Naive B cell (primary cell): ENCODE results near the gene ARHGAP23. TPM values are rescaled to one million over a fixed set of nuclear protein-coding genes. Genes with fewer than 3 reads are reported as not detected.

Source experiments
- ATAC-seq, 2 donors: fragments of 150-1000 bp; cut with Tn5 transposase; 2 replicates each; pipeline ENCODE4 v1.10.0; 2021; ENCODE audit warnings: low read depth in 2 of 2, mild to moderate bottlenecking in 2 of 2, moderate library complexity in 2 of 2
- DNase-seq: peaks from one replicate; pipeline ENCODE4 v3.0.0; 2022
- H3K27ac Mint-ChIP-seq, 6 donors: one replicate each; pipeline ENCODE4 v1.8.0; 2020 to 2022; ENCODE audit warnings: mild to moderate bottlenecking in 6 of 6, mixed read lengths in 6 of 6, moderate library complexity in 5 of 6, inconsistent platforms in 2 of 6
- H3K27me3 Mint-ChIP-seq, 3 donors: one replicate each; pipeline ENCODE4 v1.8.0; 2021 to 2022; ENCODE audit warnings: mixed read lengths in 3 of 3, mild to moderate bottlenecking in 1 of 3
- H3K36me3 Mint-ChIP-seq, 2 donors: one replicate each; pipeline ENCODE4 v1.8.0; 2020 to 2022; ENCODE audit warnings: mixed read lengths in 2 of 2, inconsistent platforms in 1 of 2, mild to moderate bottlenecking in 1 of 2
- H3K4me1 Mint-ChIP-seq, 3 donors: one replicate each; pipeline ENCODE4 v1.8.0; 2020 to 2022; ENCODE audit warnings: mixed read lengths in 3 of 3, inconsistent platforms in 1 of 3, mild to moderate bottlenecking in 1 of 3, moderate library complexity in 1 of 3
- H3K4me3 Mint-ChIP-seq, 8 donors: one replicate each; pipeline ENCODE4 v1.8.0; 2020 to 2022; ENCODE audit warnings: mild to moderate bottlenecking in 8 of 8, mixed read lengths in 8 of 8, moderate library complexity in 8 of 8, inconsistent platforms in 2 of 8
- H3K9me3 Mint-ChIP-seq, 7 donors: one replicate each; pipeline ENCODE4 v1.8.0; 2020 to 2022; ENCODE audit warnings: mixed read lengths in 7 of 7, mild to moderate bottlenecking in 5 of 7, inconsistent platforms in 2 of 7, moderate library complexity in 1 of 7
- polyA plus RNA-seq, 6 donors: library from polyadenylated mRNA; unstranded; fragments of 300-500 nt; fragmentation: Illumina TruSeq; gene quantifications; one replicate each; pipeline ENCODE4 v1.2.3, GENCODE V29; 2021; ENCODE audit warnings: low read depth in 6 of 6

The ARHGAP23 gene
- polyA plus RNA-seq, 6 donors from 2014 or later, result not detected

DNA sequence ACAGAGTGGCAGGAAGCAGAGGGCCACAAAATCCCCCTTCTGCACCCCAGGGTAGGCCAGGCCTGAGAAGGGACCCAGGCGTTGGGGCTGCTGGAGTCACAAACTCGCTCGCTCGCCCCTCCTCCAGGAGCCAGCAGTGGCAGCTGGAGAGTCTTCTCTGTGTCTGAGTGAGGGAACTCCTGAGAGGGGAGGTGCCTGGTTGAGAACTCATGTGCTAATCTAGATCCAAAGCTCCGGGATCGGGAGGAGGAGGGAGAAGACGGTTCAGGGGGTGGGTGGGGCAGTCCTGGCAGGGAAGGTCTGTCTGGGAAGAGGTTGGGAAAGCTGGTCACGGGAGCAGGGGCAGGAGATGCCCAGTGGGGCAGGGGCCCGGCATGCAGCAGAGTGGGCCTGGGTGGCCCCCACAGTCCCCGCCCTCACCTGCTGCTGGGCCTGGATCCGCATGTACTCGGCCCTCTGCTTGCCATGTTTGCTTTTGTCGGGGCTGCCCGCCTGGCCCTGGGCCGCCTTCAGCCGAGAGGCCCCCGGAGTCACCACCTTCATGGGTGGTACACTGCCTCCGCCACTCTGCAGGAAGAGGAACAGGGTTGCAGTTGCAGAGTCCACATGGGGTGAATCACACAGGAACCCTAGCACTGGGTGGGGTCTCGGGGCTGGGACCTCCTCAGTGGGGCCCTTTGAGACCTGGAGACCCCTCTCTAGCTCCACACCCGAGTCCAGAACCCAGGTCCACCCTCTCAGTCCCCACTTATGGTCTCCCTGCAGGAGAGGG, 115.3 kb downstream of the ARHGAP23 start:
- no peak for ATAC-seq
- H3K4me3 Mint-ChIP-seq, result no peak overlapping the region
- H3K9me3 Mint-ChIP-seq, result no peaks in the 10 kb centered on the region
- H3K27me3 Mint-ChIP-seq, result peaks cover 16 to 66% (median 50%) of the 10 kb centered on the region in 3 donors
- H3K36me3 Mint-ChIP-seq, result no peaks in the 10 kb centered on the region
- no peak for DNase-seq
- H3K4me1 Mint-ChIP-seq, result peaks cover 0 to 5% (median 0%) of the 10 kb centered on the region in 3 donors
- H3K27ac Mint-ChIP-seq, result no peak overlapping the region

DNA sequence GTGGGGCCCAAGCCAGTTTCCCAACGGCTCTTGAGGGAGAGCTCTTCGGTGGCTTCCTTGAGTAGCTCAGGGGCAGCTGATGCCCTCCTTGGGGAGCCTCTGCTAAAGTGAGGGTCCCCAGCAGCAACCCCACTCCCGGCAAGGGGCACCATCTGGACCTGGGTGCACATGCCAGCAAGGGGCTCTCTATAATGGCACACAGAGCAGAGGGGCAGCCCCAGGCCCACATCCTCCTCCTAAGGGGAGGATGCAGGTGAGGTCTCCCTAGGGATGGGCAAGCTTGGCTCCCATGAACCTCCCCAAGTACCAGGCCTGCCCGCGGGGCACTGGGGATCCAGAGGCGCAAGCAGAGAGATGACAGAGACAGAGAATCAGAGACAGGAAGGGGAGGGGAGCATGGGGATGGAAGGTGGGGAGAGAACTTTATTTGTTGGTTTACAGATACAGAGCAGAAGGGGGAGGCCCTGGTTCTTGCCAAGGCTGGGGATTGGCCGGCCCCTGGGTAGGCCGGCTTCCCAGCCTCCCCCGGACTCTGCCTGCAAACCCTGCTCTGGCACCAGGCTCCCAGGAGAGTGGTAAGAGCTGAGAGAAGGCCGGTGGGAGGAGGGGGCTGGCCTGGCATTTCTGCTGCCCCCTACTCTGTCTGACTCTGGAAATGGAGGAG, 116.0 kb downstream of the ARHGAP23 start:
- H3K36me3 Mint-ChIP-seq, result no peaks in the 10 kb centered on the region
- H3K4me3 Mint-ChIP-seq, result no peak overlapping the region
- H3K4me1 Mint-ChIP-seq, result peaks cover 0 to 5% (median 0%) of the 10 kb centered on the region in 3 donors
- H3K27ac Mint-ChIP-seq, result peak overlapping the region in 1 of 6 donors; percentile 91
- H3K9me3 Mint-ChIP-seq, result no peaks in the 10 kb centered on the region
- peaks cover 14 to 64% (median 52%) of the 10 kb centered on the region in 3 donors for H3K27me3 Mint-ChIP-seq
- ATAC-seq, result no peak
- no peak for DNase-seq

DNA sequence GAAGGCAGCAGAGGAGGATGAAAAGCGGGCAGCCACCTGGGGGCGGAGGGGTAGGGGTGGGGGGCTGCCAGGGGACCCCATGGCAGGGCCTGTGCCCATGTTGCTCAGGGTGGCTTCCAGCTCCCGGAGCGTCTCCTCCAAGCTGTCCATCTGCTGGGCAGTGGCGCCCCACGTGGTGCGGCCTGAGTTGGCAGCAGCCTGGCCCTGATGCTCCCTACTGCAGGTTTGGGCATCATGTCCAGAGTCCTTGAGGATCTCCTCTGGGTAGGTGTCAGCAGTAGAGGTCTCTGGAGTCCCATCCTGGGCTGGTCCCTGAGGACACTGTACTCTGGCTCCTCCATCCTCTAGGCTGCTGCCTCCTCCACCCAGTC, 116.6 kb downstream of the ARHGAP23 start:
- H3K27ac Mint-ChIP-seq, result no peak overlapping the region
- no peaks in the 10 kb centered on the region for H3K9me3 Mint-ChIP-seq
- DNase-seq (no peak), ATAC-seq (no peak)
- peaks cover 0 to 5% (median 0%) of the 10 kb centered on the region in 3 donors for H3K4me1 Mint-ChIP-seq
- no peak overlapping the region for H3K4me3 Mint-ChIP-seq
- peaks cover 14 to 64% (median 57%) of the 10 kb centered on the region in 3 donors for H3K27me3 Mint-ChIP-seq
- H3K36me3 Mint-ChIP-seq, result no peaks in the 10 kb centered on the region

DNA sequence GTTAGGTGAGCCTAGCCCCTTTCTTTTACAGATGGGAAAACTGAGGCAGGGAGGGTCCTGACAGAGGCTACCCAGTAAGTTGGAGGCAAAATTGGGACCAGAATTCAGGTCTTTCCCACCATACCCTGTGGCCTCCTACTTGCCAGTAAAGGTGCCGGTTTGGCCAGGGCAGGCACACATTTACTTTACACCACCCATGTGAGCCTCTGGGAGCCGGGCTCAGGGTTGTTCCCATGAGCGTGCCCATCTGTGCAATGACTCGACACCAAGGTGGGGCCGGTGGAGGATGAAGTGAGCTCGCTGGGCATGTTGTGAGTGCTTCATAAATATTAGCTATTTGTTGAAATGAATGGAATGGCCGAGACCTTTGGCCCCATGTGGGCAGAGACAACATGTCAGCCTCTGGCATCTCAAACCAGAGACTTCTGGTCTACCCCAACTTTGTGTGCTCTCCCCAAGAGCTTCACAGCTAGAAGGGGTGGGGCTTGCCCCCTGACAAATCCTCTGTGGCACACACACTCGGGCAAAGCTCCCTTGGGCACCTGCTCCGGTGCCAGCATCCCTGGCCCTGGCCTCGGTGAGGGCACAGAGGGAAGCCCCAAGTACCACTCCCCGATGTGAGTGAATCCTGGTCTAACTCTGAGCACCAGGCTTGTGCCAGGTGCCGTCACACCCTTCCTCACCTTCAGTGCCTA, 117.4 kb downstream of the ARHGAP23 start:
- Mint-ChIP-seq H3K27me3 (peaks cover 17 to 66% (median 50%) of the 10 kb centered on the region in 3 donors), H3K4me3 (no peak overlapping the region), H3K36me3 (no peaks in the 10 kb centered on the region), H3K9me3 (no peaks in the 10 kb centered on the region), H3K27ac (no peak overlapping the region), H3K4me1 (peaks cover 0 to 5% (median 0%) of the 10 kb centered on the region in 3 donors)
- ATAC-seq, result no peak
- no peak for DNase-seq

DNA sequence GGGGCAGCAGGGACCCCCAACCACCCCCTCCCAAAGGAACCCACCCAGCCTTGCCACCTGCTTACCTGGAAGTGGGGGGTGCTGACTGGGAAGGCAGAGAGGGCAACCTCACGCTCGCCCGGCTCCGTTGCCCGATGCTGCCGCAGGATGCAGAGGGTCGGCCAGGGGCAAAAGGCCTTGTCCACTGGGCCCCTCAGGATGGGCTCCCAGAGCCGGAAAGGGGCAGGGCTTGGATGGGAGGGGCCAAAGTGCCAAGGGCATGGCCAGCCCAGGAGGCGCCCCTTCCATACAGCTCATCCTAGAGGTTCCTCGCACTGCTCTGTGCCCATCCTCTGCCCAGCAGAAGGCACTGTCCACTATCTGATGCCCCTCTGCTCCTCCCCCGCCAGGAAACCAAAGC, 118.1 kb downstream of the ARHGAP23 start:
- H3K9me3 Mint-ChIP-seq, result no peaks in the 10 kb centered on the region
- peak overlapping the region in 1 of 8 donors; percentile 42 for H3K4me3 Mint-ChIP-seq
- ATAC-seq (no peak), DNase-seq (no peak)
- no peak overlapping the region for H3K27ac Mint-ChIP-seq
- H3K36me3 Mint-ChIP-seq, result no peaks in the 10 kb centered on the region
- H3K27me3 Mint-ChIP-seq, result peaks cover 20 to 59% (median 48%) of the 10 kb centered on the region in 3 donors
- peaks cover 0 to 5% (median 0%) of the 10 kb centered on the region in 3 donors for H3K4me1 Mint-ChIP-seq

DNA sequence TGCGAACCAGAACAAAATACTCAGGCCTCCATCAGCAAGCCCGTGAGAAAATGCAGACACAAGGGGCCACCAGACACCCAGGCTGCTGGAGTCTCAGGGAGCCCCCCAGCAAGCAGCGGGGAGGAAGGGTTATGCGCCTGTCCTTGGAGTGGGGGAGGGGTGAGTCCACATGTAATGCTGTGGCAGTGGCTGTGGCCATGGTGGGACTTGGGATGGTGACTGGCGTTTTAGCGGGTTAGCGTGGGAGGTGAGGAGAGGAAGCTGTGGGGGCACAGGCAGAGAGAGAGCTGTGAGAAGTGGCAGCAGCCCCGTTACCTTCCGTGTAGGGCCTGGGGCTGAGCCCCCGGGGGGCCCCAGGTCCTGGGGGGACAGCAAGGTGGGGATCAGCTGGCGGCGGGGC, 119.2 kb downstream of the ARHGAP23 start:
- H3K4me1 Mint-ChIP-seq, result peaks cover 0 to 5% (median 0%) of the 10 kb centered on the region in 3 donors
- no peaks in the 10 kb centered on the region for H3K36me3 Mint-ChIP-seq
- H3K27ac Mint-ChIP-seq, result no peak overlapping the region
- no peak for ATAC-seq
- H3K27me3 Mint-ChIP-seq, result peaks cover 23 to 52% (median 48%) of the 10 kb centered on the region in 3 donors
- no peaks in the 10 kb centered on the region for H3K9me3 Mint-ChIP-seq
- no peak for DNase-seq
- H3K4me3 Mint-ChIP-seq, result no peak overlapping the region

DNA sequence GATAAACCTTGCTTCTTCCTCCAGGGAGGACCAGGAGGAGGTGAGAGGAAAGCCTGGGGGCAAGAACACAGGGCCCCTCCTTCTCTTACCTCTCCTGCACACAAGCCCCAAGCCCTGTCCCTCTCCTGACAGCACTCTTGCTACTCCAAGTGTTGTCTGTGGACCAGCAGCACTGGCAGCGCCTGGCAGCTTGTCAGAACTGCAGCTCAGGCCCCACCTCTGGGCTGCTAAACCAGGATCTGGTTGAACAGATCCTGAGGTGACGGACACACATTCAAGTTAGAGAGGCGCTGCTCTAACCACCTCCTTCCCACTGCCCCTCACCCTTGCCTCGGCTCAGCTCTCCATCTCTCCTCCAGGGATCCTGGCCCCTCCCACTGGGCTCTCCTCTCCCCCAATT, 121.0 kb downstream of the ARHGAP23 start:
- H3K36me3 Mint-ChIP-seq, result no peaks in the 10 kb centered on the region
- H3K9me3 Mint-ChIP-seq, result no peaks in the 10 kb centered on the region
- no peak overlapping the region for H3K27ac Mint-ChIP-seq
- H3K4me3 Mint-ChIP-seq, result no peak overlapping the region
- peaks cover 18 to 56% (median 36%) of the 10 kb centered on the region in 3 donors for H3K27me3 Mint-ChIP-seq
- peaks cover 0 to 3% (median 0%) of the 10 kb centered on the region in 3 donors for H3K4me1 Mint-ChIP-seq
- ATAC-seq (no peak), DNase-seq (no peak)

DNA sequence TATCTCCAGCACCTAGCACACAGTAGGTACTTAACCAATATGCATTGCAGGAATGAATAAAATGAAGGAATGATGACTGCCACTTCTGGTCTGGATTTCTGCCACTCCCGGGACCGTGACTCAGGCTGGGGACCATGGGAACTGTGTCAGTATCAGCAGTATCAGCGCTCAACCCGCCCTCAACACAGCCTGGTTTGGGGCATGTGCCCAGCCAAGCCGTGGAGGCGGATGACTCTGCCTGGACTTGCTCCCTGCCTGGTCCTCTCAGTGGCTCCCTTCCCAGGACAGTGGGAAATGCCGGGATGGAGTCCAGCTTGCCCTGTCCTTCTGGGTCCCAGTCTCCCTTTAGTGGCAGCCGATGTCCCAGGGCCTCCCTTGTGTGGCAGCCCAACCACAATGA, 122.4 kb downstream of the ARHGAP23 start:
- H3K9me3 Mint-ChIP-seq, result no peaks in the 10 kb centered on the region
- no peaks in the 10 kb centered on the region for H3K36me3 Mint-ChIP-seq
- peaks cover 30 to 56% (median 36%) of the 10 kb centered on the region in 3 donors for H3K27me3 Mint-ChIP-seq
- no peaks in the 10 kb centered on the region for H3K4me1 Mint-ChIP-seq
- ATAC-seq (no peak), DNase-seq (no peak)
- H3K4me3 Mint-ChIP-seq, result no peak overlapping the region
- no peak overlapping the region for H3K27ac Mint-ChIP-seq

DNA sequence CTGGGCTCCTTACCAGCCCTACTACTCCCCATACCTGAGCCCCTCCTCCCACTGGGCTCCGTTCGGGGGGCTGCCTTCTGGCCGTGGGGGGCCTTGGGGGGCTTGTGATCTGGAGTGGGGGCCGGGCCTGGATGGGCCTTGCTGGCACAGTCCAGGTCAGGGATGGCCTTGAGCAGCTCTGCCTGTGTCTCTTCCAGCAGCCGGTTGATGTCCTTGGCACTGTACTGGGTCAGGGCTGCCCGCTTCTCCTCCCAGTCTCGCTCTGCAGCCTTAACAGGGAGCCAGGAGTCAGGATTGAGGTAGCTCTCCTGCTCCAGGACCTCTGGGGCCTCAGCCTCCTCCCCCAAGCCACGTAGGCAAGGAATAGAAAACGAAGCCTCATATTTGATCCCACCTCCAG, 122.9 kb downstream of the ARHGAP23 start:
- H3K9me3 Mint-ChIP-seq, result no peaks in the 10 kb centered on the region
- ATAC-seq, result no peak

DNA sequence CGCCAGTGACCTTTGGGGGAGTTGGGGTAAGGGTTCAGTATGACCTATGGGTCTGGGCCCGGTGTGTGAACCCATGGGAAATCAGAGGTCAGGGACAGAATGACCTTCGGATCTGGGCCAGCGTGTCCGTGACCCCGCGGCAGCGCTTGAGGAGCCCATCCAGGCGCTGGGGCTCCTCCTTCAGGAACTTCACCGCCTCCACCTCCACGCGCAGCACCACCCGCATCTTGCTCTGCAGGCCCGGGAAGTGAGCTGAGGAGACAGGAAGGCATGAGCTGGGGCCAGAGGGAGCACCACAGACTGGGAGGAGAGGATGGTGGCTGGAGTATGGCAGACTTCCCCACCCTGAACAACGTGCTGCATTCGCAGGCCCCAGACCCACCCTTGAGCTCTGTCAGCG, 124.1 kb downstream of the ARHGAP23 start:
- no peak overlapping the region for H3K27ac Mint-ChIP-seq
- ATAC-seq, result no peak
- H3K36me3 Mint-ChIP-seq, result no peaks in the 10 kb centered on the region
- no peak overlapping the region for H3K4me3 Mint-ChIP-seq
- H3K27me3 Mint-ChIP-seq, result peaks cover 24 to 57% (median 27%) of the 10 kb centered on the region in 3 donors
- no peaks in the 10 kb centered on the region for H3K4me1 Mint-ChIP-seq
- H3K9me3 Mint-ChIP-seq, result no peaks in the 10 kb centered on the region
- no peak for DNase-seq

More for the DNA sequence above, 122.9 kb downstream of the ARHGAP23 start:
- Mint-ChIP-seq H3K27ac (no peak overlapping the region), H3K4me3 (no peak overlapping the region), H3K36me3 (no peaks in the 10 kb centered on the region), H3K27me3 (peaks cover 31 to 58% (median 36%) of the 10 kb centered on the region in 3 donors), H3K4me1 (no peaks in the 10 kb centered on the region)
- no peak for DNase-seq

DNA sequence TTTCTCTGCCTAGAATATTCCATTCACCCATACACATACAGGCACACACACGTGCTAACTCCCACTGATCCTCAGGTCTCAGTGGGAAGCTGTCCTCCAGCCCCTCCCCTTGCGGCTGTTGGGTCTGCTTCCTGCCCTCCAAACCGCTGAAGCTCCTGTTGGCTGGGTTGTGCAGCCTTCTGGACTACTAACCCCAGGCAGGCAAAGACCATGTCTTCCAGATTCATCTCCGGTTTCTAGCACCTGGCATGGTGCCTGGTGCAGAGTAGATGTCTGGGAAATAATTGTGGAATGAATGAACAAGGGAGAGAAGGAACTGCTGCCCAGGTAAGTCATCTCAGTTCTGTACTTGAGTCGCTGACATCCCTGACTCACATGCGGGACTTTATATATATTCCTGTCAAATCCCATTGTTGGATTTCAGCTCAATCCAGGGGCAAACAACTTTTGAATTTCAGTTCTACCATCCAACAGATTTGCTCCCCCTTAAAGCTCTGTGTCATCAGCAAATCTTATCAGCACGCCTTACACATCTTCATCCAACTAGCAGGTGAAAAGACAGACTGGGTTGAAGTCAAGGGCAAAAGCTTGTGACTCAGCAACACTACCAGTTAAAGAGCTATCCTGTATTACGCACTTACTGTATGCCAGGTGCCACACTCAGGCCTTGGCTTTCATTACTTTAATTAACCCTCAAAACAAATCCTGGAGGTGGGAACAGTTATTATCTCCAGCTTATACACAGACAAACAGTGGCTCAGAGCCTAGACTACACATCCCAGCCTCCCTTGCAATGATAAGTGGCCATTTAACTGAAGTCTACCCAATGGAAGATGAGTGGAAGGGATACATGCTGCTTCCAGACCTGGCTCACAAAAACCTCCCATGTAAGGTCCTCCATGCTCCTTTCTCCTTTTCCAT, 126.4 kb downstream of the ARHGAP23 start:
- Mint-ChIP-seq H3K36me3 (no peaks in the 10 kb centered on the region), H3K27me3 (peaks cover 16 to 42% (median 23%) of the 10 kb centered on the region in 3 donors), H3K4me1 (peaks cover 13 to 15% (median 14%) of the 10 kb centered on the region in 3 donors), H3K4me3 (no peak overlapping the region), H3K9me3 (no peaks in the 10 kb centered on the region), H3K27ac (no peak overlapping the region)
- no peak for DNase-seq
- ATAC-seq, result no peak

DNA sequence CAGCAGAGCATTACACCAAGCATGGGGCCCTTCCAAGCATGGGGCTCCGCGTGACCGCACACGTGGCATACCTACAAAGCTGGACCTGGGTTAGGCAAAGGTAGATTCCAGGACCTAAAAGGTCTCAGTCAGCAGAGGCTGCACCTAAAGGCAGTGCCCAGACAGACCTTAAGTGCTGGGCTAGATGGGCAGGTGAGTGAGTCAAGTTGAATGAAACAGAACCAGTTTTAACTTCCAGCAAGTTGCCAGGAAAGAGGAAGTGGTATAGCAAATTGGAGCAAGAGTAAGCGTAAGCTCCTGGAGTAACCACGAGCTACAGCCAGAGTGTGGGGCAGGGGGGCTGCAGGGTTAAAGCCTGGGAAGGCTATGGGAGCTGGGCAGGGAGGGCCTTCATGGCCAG, 128.0 kb downstream of the ARHGAP23 start:
- no peaks in the 10 kb centered on the region for H3K9me3 Mint-ChIP-seq
- peak overlapping the region in 3 of 8 donors; percentile 25 to 42 (median 36) for H3K4me3 Mint-ChIP-seq
- ATAC-seq, result no peak
- no peak for DNase-seq
- peaks cover 21 to 28% (median 28%) of the 10 kb centered on the region in 3 donors for H3K4me1 Mint-ChIP-seq
- H3K27ac Mint-ChIP-seq, result no peak overlapping the region
- H3K36me3 Mint-ChIP-seq, result no peaks in the 10 kb centered on the region
- peaks cover 19 to 45% (median 19%) of the 10 kb centered on the region in 3 donors for H3K27me3 Mint-ChIP-seq

DNA sequence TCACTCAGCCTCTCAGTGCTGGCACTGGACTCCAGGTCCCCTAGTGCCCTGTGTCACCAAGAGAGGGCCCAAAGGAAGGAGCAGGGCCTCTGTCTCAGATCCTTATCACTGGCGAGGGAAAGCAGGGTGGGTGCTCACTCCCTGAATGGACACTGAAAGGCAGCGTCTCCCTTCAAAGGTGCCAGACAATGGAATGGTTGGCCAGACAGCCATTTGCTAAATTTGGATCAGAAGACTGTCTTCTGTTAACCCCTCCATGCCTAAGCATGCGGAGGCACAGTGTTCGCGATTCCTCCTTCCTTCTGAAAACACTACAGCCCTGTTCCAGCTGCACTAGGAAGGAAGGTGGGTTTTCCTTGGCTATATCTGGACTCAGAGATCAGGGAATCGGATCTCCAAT, 129.1 kb downstream of the ARHGAP23 start:
- Mint-ChIP-seq H3K9me3 (no peaks in the 10 kb centered on the region), H3K4me3 (peak overlapping the region in 5 of 8 donors; percentile 15 to 92 (median 53)), H3K27me3 (peaks cover 12 to 48% (median 14%) of the 10 kb centered on the region in 3 donors), H3K36me3 (no peaks in the 10 kb centered on the region), H3K4me1 (peaks cover 25 to 33% (median 31%) of the 10 kb centered on the region in 3 donors), H3K27ac (peak overlapping the region in 1 of 6 donors; percentile 61)
- ATAC-seq, result no peak
- DNase-seq, result no peak
